Right cardiac atrium (tissue), 5 donors: Measurements from ENCODE around the gene MOXD1. TPM values are rescaled to one million over a fixed set of nuclear protein-coding genes. Genes with fewer than 3 reads are reported as not detected.
"Not testable (repeated sequence)": the region's sequence is repeated elsewhere in the genome, so short reads cannot be mapped to it uniquely, and the experiment has no call there.

Experiments
- ATAC-seq, 2 donors: fragments of 200-7000 bp; cut with Tn5 transposase; one replicate each; pipeline versions ENCODE4 v1.8.0 to v1.9.1; 2020; ENCODE audit warnings: moderate library complexity in 2 of 2, mild to moderate bottlenecking in 1 of 2
- DNase-seq, 3 donors: peaks; one replicate each; pipeline ENCODE4 v3.0.0-alpha.2; 2020
- H3K27ac ChIP-seq: one replicate; pipeline ENCODE4 v1.5.1; 2013; ENCODE audit warnings: mild to moderate bottlenecking, low read length, control low read depth, moderate library complexity
- H3K27me3 ChIP-seq: one replicate; pipeline ENCODE4 v1.6.1; 2013; ENCODE audit not compliant: control insufficient read depth, insufficient read depth
- H3K4me1 ChIP-seq: one replicate; pipeline ENCODE4 v1.6.1; 2013; ENCODE audit warnings: low read length; ENCODE audit not compliant: control insufficient read depth, insufficient read depth
- H3K4me3 ChIP-seq: one replicate; pipeline ENCODE4 v1.5.1; 2013; ENCODE audit warnings: low read length, control low read depth
- H3K9me3 ChIP-seq: one replicate; pipeline ENCODE4 v1.6.1; 2013; ENCODE audit warnings: low read length; ENCODE audit not compliant: control insufficient read depth
- WGBS: extraction: QIAGEN DNeasy Blood & Tissue Kit; methylation state at CpG from one replicate; pipeline ENCODE4 v1.1.7; 2013; 5-methylcytosine and 5-hydroxymethylcytosine counted together
- intact Hi-C, 4 donors: fragments of 100-400 bp; cut with DNase I; formaldehyde crosslinking; loops; one replicate each; pipeline versions ENCODE4 v1.11.0 to v1.14.0; 2022 to 2023
- polyA plus RNA-seq: library from polyadenylated mRNA; stranded (reverse); fragments of 200-250 nt; gene quantifications from one replicate; pipeline ENCODE4 v1.2.3, GENCODE V29; 2013
- total RNA-seq, 4 donors: library from RNA; stranded (reverse); fragmentation: NEBNext Ultra II Directional; extraction: Animal tissue kit (Norgen Biotek cat#: 25700); gene quantifications; one replicate each; pipeline ENCODE4 v1.2.1, GENCODE V29; 2021
- donor health status: healthy with polysubstance abuse.
- donor health status: DM: no; HTN: yes; CAD: no.
- donor health status: DM: no; HTN: no; CAD: no.
- donor health status: DM: no; HTN: yes; CAD: no; lungs with severe emphysema.
- donor health status: DM: yes; HTN: yes; CAD: no.

Gene MOXD1
- total and polyA plus RNA-seq, 5 donors = 1.1 to 2.4 (median 1.8) TPM

- DNase-seq = no peak
- ATAC-seq = no peak
- intact Hi-C loops = no loop called here
- Histone ChIP-seq H3K27me3 (no peaks in the 10 kb centered on the region), H3K4me1 (no peaks in the 10 kb centered on the region), H3K9me3 (no peaks in the 10 kb centered on the region), H3K27ac (no peak overlapping the region), H3K4me3 (no peak overlapping the region)
- WGBS = 65% methylated on average over 5 of the region's 5 CpGs
These were observed 56.5 kb downstream of the MOXD1 start for GRCh38 chr6:132344811-132345210.

- H3K27me3 ChIP-seq = no peaks in the 10 kb centered on the region
- H3K27ac ChIP-seq = no peak overlapping the region
- no peak overlapping the region for H3K4me3 ChIP-seq
- ATAC-seq = peak in 1 of 2 donors; percentile 48
- peaks cover 2% of the 10 kb centered on the region for H3K4me1 ChIP-seq
- H3K9me3 ChIP-seq = no peaks in the 10 kb centered on the region
- intact Hi-C loops = no loop called here
- 62% methylated on average over 3 of the region's 3 CpGs for WGBS
- no peak for DNase-seq
These were observed 59.6 kb downstream of the MOXD1 start for GRCh38 chr6:132341646-132342045.

GRCh38 chr6:132334521-132334885 lies 66.8 kb downstream of the MOXD1 start:
- Histone ChIP-seq H3K4me3 (no peak overlapping the region), H3K4me1 (peaks cover 2% of the 10 kb centered on the region), H3K9me3 (no peaks in the 10 kb centered on the region), H3K27ac (no peak overlapping the region), H3K27me3 (no peaks in the 10 kb centered on the region)
- ATAC-seq (no peak), DNase-seq (no peak)
- WGBS = 21% methylated on average over 4 of the region's 4 CpGs
- intact Hi-C loops = no loop called here

GRCh38 chr6:132333639-132334520 lies 67.4 kb downstream of the MOXD1 start:
- no peak overlapping the region for H3K4me3 ChIP-seq
- WGBS = 64% methylated on average over 6 of the region's 6 CpGs
- no peak overlapping the region for H3K27ac ChIP-seq
- intact Hi-C loops = no loop called here
- ATAC-seq (peak; percentile 63 to 80), DNase-seq (peak in 1 of 3 donors; percentile 12)
- H3K4me1 ChIP-seq = peaks cover 2% of the 10 kb centered on the region
- no peaks in the 10 kb centered on the region for H3K27me3 ChIP-seq
- H3K9me3 ChIP-seq = no peaks in the 10 kb centered on the region

- H3K27ac ChIP-seq = no peak overlapping the region
- no peak for DNase-seq
- H3K4me3 ChIP-seq = no peak overlapping the region
- H3K9me3 ChIP-seq = no peaks in the 10 kb centered on the region
- no peaks in the 10 kb centered on the region for H3K4me1 ChIP-seq
- 72% methylated on average over 5 of the region's 5 CpGs for WGBS
- intact Hi-C loops = no loop called here
- no peaks in the 10 kb centered on the region for H3K27me3 ChIP-seq
- no peak for ATAC-seq
These were observed 70.5 kb downstream of the MOXD1 start for GRCh38 chr6:132330759-132331158.

GRCh38 chr6:132322398-132322797 lies 78.9 kb downstream of the MOXD1 start:
- Histone ChIP-seq H3K27me3 (no peaks in the 10 kb centered on the region), H3K9me3 (no peaks in the 10 kb centered on the region), H3K27ac (no peak overlapping the region), H3K4me3 (no peak overlapping the region), H3K4me1 (no peaks in the 10 kb centered on the region)
- ATAC-seq = no peak
- DNase-seq = no peak
- WGBS = 79% methylated on average over 2 of the region's 2 CpGs
- intact Hi-C loops = no loop called here

- no peak for DNase-seq
- Histone ChIP-seq H3K4me3 (no peak overlapping the region), H3K27ac (no peak overlapping the region), H3K27me3 (no peaks in the 10 kb centered on the region), H3K4me1 (no peaks in the 10 kb centered on the region), H3K9me3 (no peaks in the 10 kb centered on the region)
- intact Hi-C loops = no loop called here
- no peak for ATAC-seq
These were observed 81.3 kb downstream of the MOXD1 start for GRCh38 chr6:132320007-132320406.

GRCh38 chr6:132316970-132317369 lies 84.3 kb downstream of the MOXD1 start:
- intact Hi-C loops = no loop called here
- Histone ChIP-seq H3K4me1 (no peaks in the 10 kb centered on the region), H3K9me3 (no peaks in the 10 kb centered on the region), H3K27ac (no peak overlapping the region), H3K4me3 (no peak overlapping the region), H3K27me3 (no peaks in the 10 kb centered on the region)
- ATAC-seq = no peak
- DNase-seq = no peak
- WGBS = 94% methylated on average over 1 of the region's 1 CpG

- Histone ChIP-seq H3K9me3 (no peaks in the 10 kb centered on the region), H3K27ac (no peak overlapping the region), H3K27me3 (no peaks in the 10 kb centered on the region), H3K4me1 (no peaks in the 10 kb centered on the region), H3K4me3 (no peak overlapping the region)
- no peak for DNase-seq
- intact Hi-C loops = no loop called here
- ATAC-seq = no peak
- 35% methylated on average over 3 of the region's 3 CpGs for WGBS
These were observed 86.8 kb downstream of the MOXD1 start for GRCh38 chr6:132314432-132314831.

- 56% methylated on average over 2 of the region's 2 CpGs for WGBS
- DNase-seq (no peak), ATAC-seq (no peak)
- Histone ChIP-seq H3K9me3 (no peaks in the 10 kb centered on the region), H3K4me1 (no peaks in the 10 kb centered on the region), H3K27me3 (no peaks in the 10 kb centered on the region), H3K4me3 (no peak overlapping the region), H3K27ac (no peak overlapping the region)
- intact Hi-C loops = no loop called here
These were observed 90.4 kb downstream of the MOXD1 start for GRCh38 chr6:132310921-132311320.

- DNase-seq, ATAC-seq, H3K9me3 ChIP-seq, H3K27ac ChIP-seq, H3K4me3 ChIP-seq, H3K27me3 ChIP-seq, intact Hi-C loops, H3K4me1 ChIP-seq: not testable (repeated sequence)
- WGBS = 90% methylated on average over 4 of the region's 4 CpGs
These were observed 91.1 kb downstream of the MOXD1 start for GRCh38 chr6:132310151-132310550.
